COLO829 (cell line): ENCODE data around the gene LOXHD1.

ENCODE experiments used
- DNase-seq: peaks from one replicate; pipeline ENCODE4 v3.0.0; 2012; ENCODE audit warnings: low spot score

The LOXHD1 gene, protein sequence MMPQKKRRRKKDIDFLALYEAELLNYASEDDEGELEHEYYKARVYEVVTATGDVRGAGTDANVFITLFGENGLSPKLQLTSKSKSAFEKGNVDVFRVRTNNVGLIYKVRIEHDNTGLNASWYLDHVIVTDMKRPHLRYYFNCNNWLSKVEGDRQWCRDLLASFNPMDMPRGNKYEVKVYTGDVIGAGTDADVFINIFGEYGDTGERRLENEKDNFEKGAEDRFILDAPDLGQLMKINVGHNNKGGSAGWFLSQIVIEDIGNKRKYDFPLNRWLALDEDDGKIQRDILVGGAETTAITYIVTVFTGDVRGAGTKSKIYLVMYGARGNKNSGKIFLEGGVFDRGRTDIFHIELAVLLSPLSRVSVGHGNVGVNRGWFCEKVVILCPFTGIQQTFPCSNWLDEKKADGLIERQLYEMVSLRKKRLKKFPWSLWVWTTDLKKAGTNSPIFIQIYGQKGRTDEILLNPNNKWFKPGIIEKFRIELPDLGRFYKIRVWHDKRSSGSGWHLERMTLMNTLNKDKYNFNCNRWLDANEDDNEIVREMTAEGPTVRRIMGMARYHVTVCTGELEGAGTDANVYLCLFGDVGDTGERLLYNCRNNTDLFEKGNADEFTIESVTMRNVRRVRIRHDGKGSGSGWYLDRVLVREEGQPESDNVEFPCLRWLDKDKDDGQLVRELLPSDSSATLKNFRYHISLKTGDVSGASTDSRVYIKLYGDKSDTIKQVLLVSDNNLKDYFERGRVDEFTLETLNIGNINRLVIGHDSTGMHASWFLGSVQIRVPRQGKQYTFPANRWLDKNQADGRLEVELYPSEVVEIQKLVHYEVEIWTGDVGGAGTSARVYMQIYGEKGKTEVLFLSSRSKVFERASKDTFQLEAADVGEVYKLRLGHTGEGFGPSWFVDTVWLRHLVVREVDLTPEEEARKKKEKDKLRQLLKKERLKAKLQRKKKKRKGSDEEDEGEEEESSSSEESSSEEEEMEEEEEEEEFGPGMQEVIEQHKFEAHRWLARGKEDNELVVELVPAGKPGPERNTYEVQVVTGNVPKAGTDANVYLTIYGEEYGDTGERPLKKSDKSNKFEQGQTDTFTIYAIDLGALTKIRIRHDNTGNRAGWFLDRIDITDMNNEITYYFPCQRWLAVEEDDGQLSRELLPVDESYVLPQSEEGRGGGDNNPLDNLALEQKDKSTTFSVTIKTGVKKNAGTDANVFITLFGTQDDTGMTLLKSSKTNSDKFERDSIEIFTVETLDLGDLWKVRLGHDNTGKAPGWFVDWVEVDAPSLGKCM (N-terminal part only)

DNA sequence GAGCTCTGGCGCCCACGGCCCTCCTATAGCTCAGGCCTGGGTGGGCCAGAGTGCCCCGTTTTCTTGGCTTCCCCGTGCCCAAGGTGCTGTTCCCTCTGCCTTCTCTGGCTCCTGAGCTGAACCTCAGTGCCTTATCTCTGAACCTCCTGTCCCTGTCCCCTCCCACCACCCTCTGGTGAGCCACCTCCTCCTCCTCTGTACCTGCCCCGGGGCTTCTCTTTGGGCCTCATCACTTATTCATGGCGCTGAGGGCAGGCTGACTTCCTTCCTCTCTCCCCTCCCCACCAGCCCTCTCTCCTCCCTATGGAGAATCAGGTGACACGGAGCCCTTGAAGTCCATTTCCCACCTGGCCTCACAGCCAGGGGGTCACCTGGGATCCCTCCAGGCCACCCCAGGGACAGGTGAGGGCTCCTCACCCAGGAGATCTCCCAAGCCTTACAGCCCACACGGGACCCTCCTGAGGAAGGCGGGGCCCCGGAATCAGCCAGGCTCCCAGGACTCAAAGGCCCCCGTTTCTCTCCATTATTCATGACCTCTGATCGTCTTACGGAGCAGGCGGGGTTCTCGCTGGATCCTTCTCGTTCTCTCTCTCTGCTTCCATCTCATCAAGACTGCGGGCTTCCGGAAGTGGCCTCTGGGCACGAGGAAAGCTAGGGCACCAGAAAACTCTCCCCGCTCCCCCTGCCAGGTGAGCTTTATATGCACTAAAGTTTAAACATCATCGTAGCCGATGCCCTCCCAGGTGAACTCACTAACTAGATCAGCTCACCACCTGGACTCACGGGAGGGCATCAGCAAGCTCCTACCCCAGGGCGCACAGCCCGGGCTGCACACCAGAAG is at the start of gene LOXHD1:
Gene LOXHD1 (minus strand): TSS at position 106 of the 841 bp plus-strand sequence. CDS start 187 bp downstream, outside the sequence.
- no peak for DNase-seq

DNA sequence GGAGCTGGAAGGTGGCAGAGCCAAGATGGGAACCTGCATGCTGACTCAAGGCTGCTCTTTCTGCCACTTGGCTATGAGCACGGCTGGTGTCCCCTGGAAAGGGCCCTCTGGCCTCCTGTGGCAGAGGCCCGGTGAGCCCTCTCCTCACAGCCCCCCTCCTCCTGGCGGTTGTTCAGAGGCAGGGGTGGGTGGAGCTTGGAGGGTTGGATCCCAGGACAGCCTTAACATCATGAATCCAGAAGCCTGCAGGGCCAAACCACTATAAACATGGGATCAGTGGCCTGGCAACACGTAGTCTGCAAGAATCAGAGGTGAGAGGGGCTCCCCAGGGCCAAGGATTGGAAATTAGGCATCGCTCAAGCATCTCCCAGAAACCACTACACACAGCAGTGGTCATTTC is 48.5 kb upstream of the LOXHD1 start:
- DNase-seq, result no peak

DNA sequence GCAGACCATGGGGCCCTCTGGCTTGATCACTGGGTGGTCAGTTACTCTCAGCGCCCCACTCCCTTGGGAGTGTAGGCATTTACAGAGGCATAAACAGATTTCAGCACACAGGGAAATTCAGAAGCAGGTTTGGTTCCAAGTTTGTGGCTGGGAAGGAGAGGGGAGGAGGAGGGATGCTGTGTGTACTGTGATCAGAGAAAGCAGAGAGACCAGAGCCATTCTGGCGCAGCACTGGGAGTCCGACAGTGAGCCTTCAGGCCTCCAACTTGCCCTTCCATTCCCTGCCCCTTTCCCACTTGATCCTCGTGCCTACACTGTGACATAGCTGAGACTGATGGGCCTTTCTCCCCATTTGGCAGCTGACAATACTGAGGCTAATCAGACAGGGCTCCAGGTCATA is 47.8 kb upstream of the LOXHD1 start:
- DNase-seq, result no peak

DNA sequence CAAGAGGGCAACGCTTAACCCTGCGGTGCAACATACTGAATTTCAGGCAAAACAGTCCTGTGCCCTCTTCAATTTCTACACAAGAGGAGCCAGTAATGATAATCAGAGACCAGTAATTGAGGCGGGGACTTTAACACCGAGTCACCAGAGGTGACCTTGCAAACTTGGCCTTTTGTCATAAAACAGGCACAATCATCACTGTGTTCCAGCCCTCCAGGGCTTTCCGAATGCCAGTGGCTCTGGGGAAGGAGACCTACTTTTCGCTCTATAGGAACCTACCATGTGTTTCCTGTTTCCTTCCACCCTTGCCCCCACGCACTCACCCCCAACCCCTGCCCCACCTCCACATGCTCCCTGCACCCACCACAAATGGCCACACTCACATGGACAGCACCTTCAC is 47.2 kb upstream of the LOXHD1 start:
- no peak for DNase-seq

DNA sequence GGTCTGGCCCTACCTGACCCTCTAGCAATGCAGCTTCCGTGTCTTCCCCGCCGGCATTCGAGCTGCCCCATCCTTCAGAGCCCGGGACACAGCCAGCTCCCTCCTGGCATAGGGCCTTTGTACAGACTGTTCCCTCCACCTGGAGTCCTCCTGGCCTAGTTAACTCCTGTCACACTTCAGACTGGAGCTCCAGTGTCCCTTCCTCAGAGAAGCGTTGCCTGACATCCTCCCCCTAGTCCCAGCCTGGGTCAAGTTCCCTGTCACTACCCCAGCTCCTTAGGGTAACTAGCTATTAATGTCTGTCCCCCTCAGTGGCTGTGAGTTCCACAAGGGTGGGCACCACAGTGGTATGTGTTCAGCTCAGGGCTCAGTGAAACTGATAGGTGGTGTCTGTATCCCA is 45.5 kb upstream of the LOXHD1 start:
- no peak for DNase-seq

DNA sequence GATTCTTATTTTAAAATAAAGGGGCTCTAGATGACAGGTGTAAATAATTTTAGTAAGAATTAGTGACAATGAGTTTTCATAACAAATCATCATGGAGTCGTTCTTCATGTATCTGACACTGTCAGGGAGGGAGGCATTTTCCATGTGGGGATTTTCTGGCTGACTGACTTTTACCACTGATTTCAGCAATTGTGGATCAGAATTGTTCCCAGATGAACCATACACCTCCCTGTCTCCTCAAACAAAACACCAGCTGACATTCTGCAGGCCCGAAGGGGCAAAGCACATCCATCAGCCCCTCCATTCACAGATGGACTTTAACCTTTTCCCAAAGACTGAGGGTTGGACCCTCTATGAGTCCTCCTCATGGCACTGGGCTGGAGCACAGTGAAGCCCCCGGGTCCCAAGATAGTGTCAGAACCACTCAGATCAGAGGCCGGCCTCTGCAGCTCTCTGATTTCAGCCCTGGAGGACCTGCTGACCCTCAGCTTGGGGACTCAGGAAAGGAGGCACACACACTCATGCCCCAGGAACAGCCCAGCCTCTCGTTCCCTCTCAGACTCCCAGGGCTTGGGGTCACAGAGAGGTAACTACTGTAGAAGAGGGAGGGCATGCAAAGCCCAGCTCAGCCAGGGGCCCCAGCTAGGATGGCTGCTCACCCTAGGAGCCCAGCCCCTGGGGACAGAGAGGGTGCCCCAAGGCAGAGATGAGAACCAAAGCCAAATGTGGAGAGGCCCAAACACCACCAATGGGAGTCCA is 43.2 kb upstream of the LOXHD1 start:
- no peak for DNase-seq

GRCh38 chr18:46696702-46697101 is 39.7 kb upstream of the LOXHD1 start:
- no peak for DNase-seq

GRCh38 chr18:46696268-46696667 is 39.2 kb upstream of the LOXHD1 start:
- no peak for DNase-seq

DNA sequence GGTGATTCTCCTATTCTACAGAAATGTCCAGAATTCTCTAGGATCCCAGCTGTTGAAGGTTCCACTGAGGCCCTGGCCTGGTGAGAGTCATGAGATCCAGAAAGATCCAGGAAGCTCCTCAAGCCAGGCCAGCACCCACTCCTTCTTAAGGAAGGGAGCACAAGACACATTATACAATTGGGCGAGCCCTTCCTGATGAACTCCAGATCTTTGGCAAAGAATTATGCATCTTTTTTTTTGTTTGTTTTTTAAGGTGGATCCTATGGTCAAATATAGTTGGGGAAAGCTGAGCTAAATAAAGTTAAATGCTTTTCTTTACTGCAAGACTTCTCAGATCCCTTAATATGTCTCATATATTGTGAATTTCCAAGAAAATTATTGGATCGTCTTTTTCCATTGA is 37.0 kb upstream of the LOXHD1 start:
- DNase-seq, result no peak

DNA sequence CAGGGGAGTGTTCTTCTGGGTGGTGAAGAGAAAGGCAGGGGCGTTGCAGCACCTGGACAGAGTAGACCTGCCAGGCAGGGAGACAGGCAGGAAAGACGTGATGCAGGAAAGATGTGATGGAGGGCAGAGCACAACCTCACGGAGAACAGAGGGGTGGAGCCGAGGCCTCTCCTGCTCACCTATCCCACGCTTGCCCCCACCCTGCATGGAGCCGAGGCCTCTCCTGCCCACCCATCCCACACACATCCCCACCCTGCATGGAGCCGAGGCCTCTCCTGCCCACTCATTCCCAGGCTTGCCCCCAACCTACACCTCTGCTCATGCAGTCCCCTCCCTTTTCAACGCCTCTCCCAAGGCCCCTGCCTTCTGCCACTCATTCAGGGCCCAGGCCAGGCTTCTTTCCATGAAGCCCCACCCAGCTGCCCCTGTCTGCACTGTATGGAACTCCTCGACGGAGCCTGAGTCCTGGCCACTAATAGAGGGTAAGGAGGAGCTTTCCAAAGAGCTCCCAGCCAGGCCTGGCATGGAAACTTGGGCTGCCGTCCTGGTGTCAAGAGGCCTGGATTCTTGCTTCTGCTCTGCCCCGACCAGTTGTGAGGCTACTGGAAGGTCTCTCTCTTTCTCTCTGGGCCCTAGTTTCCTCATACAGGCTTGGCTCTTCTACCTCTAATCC is 32.0 kb upstream of the LOXHD1 start:
- DNase-seq, result no peak

GRCh38 chr18:46686186-46686585 is 29.2 kb upstream of the LOXHD1 start:
- DNase-seq, result no peak

- DNase-seq, result no peak
These were observed 26.2 kb upstream of the LOXHD1 start for GRCh38 chr18:46683252-46683651.

DNA sequence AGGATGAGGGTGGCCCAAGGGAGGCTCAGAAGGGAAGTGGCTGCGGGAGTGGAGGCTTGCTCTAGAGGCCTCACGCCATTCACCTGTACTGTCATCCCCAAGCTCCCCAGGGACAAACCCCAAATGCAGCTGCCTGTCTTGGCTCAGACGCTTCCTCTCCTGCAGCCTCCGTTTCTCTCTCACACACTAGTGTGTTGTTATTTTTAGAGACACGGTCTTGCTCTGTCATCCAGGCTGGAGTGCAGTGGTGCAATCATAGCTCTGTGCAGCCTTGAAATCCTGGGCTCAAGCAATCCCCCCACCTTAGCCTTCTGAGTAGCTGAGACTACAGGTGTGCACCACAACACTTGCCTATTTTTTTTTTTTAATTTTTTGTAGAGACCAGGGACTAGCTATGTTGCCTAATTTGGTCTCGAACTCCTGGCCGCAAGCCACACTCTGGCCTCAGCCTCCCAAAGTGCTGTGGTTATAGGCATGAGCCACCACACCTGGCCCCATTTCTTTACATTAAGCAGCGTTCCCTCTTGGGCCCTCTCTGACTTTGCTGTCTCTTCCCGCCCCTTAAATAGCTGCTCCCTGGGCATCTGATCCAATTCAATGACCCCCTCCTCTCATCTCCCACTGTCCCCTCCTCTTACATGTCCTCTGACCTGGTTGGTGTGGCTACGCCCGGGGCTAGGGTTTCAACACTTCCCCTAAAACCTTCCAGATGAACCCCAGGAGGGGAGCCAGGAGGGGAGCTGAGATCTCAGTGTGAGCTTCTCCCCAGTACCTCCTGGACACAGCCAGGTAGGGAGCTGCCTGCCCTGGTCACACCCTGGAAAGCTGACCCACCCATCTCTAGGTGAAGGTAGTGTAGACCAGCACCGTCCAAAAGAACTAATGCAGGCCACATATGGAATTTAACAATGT is 24.0 kb upstream of the LOXHD1 start:
- no peak for DNase-seq

- no peak for DNase-seq
These were observed 23.0 kb upstream of the LOXHD1 start for GRCh38 chr18:46679846-46680598.

- no peak for DNase-seq
These were observed 21.9 kb upstream of the LOXHD1 start for GRCh38 chr18:46678785-46679399.

- DNase-seq, result no peak
These were observed 21.0 kb upstream of the LOXHD1 start for GRCh38 chr18:46678041-46678440.

DNA sequence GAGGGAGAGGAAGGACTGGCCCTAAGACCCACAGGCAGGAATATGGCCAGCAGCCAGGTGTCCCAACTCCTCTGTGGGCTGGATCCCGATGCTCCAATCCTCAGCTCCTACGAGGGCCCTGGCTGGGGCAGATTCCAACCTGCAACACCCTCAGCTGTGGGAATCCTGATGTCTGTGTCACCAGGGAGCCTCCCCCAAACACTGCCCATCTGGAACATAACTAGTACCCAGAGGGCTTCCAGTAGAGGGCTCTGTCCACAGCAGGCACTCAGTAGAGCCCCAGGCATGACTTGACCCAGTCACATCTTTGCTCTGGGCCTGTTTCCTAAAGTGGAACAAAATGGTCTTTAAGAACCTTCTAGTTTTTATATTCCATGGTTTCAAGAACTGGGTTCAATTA is 20.6 kb upstream of the LOXHD1 start:
- DNase-seq, result no peak
